PC-3 (cell line): ENCODE results near the gene CNIH3. TPM values are rescaled to one million over a fixed set of nuclear protein-coding genes. Genes with fewer than 3 reads are reported as not detected.

Experiments
- ATAC-seq: fragments of 200-7000 bp; cut with Tn5 transposase; 2 replicates; pipeline ENCODE4 v1.9.1; 2020; ENCODE audit warnings: mild to moderate bottlenecking, moderate library complexity
- BruUV-seq: library from RNA; stranded (reverse); fragments of 400-500 nt; replicated peaks from 2 replicates; lab custom pipeline; 2021; lab: Mats Ljungman, UMichigan
- CTCF ChIA-PET: fragments of 300-600 bp; sonication (Branson Sonifier 250); formaldehyde crosslinking; loops from one replicate; lab custom pipeline; 2022; ENCODE audit warnings: antibody characterized with exemption; lab: Charles Lee
- POLR2A ChIA-PET: fragments of 300-600 bp; sonication (Branson Sonifier 250); formaldehyde crosslinking; loops from one replicate; lab custom pipeline; 2022; ENCODE audit warnings: antibody characterized with exemption; ENCODE audit not compliant: unreplicated experiment; lab: Charles Lee
- DNase-seq: peaks from one replicate; pipeline ENCODE4 v3.0.0-alpha.2; 2015
- H2AFZ ChIP-seq: fragments of 300-600 bp; sonication (generic); 2 replicates; pipeline ENCODE4 v1.6.0; 2016; ENCODE audit warnings: antibody characterized with exemption, low read length
- H3F3A ChIP-seq: fragments of 300-600 bp; sonication (generic); one replicate; pipeline ENCODE4 v1.6.0; 2017; ENCODE audit warnings: antibody characterized with exemption, low read length, control low read depth, mild to moderate bottlenecking; ENCODE audit not compliant: unreplicated experiment
- H3K27ac ChIP-seq: fragments of 300-600 bp; sonication (generic); 2 replicates; pipeline ENCODE4 v1.5.1; 2016; ENCODE audit warnings: mild to moderate bottlenecking, low read length
- H3K27me3 ChIP-seq: fragments of 300-600 bp; sonication (generic); 2 replicates; pipeline ENCODE4 v1.6.1; 2016; ENCODE audit warnings: low read length, mixed read lengths
- H3K36me3 ChIP-seq: fragments of 300-600 bp; sonication (generic); 2 replicates; pipeline ENCODE4 v1.6.1; 2016; ENCODE audit warnings: low read depth, mixed run types, low read length, mixed read lengths
- H3K4me1 ChIP-seq: fragments of 300-600 bp; sonication (generic); 2 replicates; pipeline ENCODE4 v1.5.1; 2016; ENCODE audit warnings: low read length; ENCODE audit not compliant: insufficient read depth
- H3K4me2 ChIP-seq: fragments of 300-600 bp; sonication (generic); 2 replicates; pipeline ENCODE4 v1.6.0; 2016; ENCODE audit warnings: low read length
- H3K4me3 ChIP-seq: fragments of 300-600 bp; sonication (generic); 2 replicates; pipeline ENCODE4 v1.5.1; 2016; ENCODE audit warnings: mild to moderate bottlenecking, low read length, mixed read lengths
- H3K79me2 ChIP-seq: fragments of 300-600 bp; sonication (generic); 2 replicates; pipeline ENCODE4 v1.6.1; 2017; ENCODE audit warnings: low read length, mixed read lengths
- H3K9ac ChIP-seq: fragments of 300-600 bp; sonication (generic); 2 replicates; pipeline ENCODE4 v1.6.0; 2016; ENCODE audit warnings: mild to moderate bottlenecking, low read length
- H3K9me2 ChIP-seq: fragments of 300-600 bp; sonication (generic); replicated peaks from 2 replicates; pipeline ENCODE4 v1.6.1; 2016; ENCODE audit warnings: mixed run types, low read length, mixed read lengths
- H3K9me3 ChIP-seq: fragments of 300-600 bp; sonication (generic); 2 replicates; pipeline ENCODE4 v1.6.1; 2016; ENCODE audit warnings: low read length, mixed read lengths
- H4K20me1 ChIP-seq: fragments of 300-600 bp; sonication (generic); 2 replicates; pipeline ENCODE4 v1.6.1; 2016; ENCODE audit warnings: low read length, mixed read lengths
- CTCF ChIP-seq: fragments of 300-600 bp; sonication (generic); conservative IDR thresholded peaks from 2 replicates; pipeline ENCODE4 v1.5.1; 2017; ENCODE audit warnings: antibody characterized with exemption, low read depth, mild to moderate bottlenecking, low read length
- EZH2 ChIP-seq: fragments of 300-600 bp; sonication (generic); IDR thresholded peaks from one replicate; pipeline ENCODE4 v1.6.1; 2017; ENCODE audit warnings: antibody characterized with exemption, mild to moderate bottlenecking, low read length; ENCODE audit not compliant: unreplicated experiment
- EZH2phosphoT487 ChIP-seq: fragments of 300-600 bp; sonication (generic); IDR thresholded peaks from 2 replicates; pipeline ENCODE4 v1.6.1; 2018; ENCODE audit warnings: mild to moderate bottlenecking, antibody characterized with exemption, low read length, borderline replicate concordance
- intact Hi-C: fragments of 100-400 bp; cut with micrococcal nuclease; formaldehyde crosslinking; loops from 2 replicates; pipeline ENCODE4 v1.9.0; 2023
- total RNA-seq: library from RNA; depleted of rRNA; stranded (reverse); fragments of >200 nt; gene quantifications from 2 replicates; pipeline ENCODE4 v1.2.3, GENCODE V29; 2014

CNIH3 gene
- total RNA-seq, 1 experiment from 2014 or later, result 7.4 TPM

- ChIA-PET CTCF (no interaction called here), POLR2A (no interaction called here)
- DNase-seq, result no peak
These were observed 46.8 kb downstream of the CNIH3 start for GRCh38 chr1:224662870-224663269.

DNA sequence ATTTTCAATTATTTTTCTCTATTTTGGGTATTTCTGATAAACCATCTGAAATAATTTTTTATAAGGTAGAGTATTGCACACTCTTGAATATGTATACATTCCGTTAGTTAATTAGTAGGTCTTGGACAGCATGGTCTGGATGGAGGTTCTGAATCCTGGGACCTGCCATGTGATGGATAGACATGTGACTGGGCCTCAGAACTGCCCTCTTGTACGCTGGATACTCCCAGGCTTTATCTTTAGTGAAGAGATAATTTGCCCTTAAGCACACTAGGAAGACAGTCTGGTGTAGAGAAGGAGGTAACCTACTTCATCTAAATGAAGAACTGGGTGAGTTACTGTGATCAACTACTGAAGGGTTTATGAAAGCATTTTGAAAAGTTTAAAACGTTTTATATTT is 48.9 kb downstream of the CNIH3 start:
- no peak for ATAC-seq
- TF ChIP-seq EZH2phosphoT487 (no peak), CTCF (no peak), EZH2 (no peak)
- Histone ChIP-seq H3K36me3 (no peaks in the 10 kb centered on the region), H3K27me3 (no peaks in the 10 kb centered on the region), H3K4me2 (no peak overlapping the region), H3K27ac (no peak overlapping the region), H3K9me3 (no peaks in the 10 kb centered on the region), H3K79me2 (no peaks in the 10 kb centered on the region), H3K4me3 (no peak overlapping the region), H3F3A (no peaks in the 10 kb centered on the region), H4K20me1 (no peaks in the 10 kb centered on the region), H2AFZ (no peak overlapping the region), H3K9ac (no peak overlapping the region), H3K9me2 (no peaks in the 10 kb centered on the region; the same call in 1 of the 2 replicates), H3K4me1 (no peaks in the 10 kb centered on the region)
- POLR2A ChIA-PET, result no interaction called here
- no TSS peak for BruUV-seq
- CTCF ChIA-PET, result no interaction called here
- intact Hi-C loops, result no loop called here
- no peak for DNase-seq

More at GRCh38 chr1:224662870-224663269, 46.8 kb downstream of the CNIH3 start:
- Histone ChIP-seq H3K36me3 (no peaks in the 10 kb centered on the region), H3K4me2 (no peak overlapping the region), H3K27me3 (no peaks in the 10 kb centered on the region), H3K9ac (no peak overlapping the region), H3K4me1 (no peaks in the 10 kb centered on the region), H3K4me3 (no peak overlapping the region), H3K27ac (no peak overlapping the region), H3K79me2 (no peaks in the 10 kb centered on the region), H3F3A (no peaks in the 10 kb centered on the region), H4K20me1 (no peaks in the 10 kb centered on the region), H2AFZ (no peak overlapping the region), H3K9me3 (no peaks in the 10 kb centered on the region), H3K9me2 (no peaks in the 10 kb centered on the region; the same call in 1 of the 2 replicates)
- intact Hi-C loops, result no loop called here
- no peak for ATAC-seq
- no TSS peak for BruUV-seq
- TF ChIP-seq EZH2phosphoT487, result no peak

DNA sequence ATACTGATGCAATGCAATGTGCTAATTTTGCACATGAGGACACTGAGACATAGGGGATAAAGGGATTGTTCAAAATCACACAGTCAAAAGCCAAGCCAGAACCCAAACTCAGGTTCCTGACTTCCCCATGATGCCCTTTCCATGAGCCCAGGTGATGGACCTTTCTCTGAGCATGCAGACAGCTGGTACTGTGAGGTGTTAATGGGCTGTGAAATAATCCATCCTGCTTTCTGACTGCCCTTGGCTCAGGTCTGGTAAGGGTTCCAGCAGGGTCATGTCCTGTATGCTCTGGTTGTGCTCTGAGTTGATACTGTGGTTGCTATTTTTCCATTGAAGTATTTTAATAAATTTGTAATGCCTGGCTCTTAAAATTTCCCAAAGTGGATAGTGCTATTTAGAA is 50.0 kb downstream of the CNIH3 start:
- no peaks in the 10 kb centered on the region; the same call in 1 of the 2 replicates for H3K9me2 ChIP-seq
- H3K9ac ChIP-seq, result no peak overlapping the region
- H3K9me3 ChIP-seq, result no peaks in the 10 kb centered on the region
- no peaks in the 10 kb centered on the region for H3K79me2 ChIP-seq
- H3K4me2 ChIP-seq, result no peak overlapping the region
- H3K27me3 ChIP-seq, result no peaks in the 10 kb centered on the region
- no TSS peak for BruUV-seq
- no peak for ATAC-seq
- no peak overlapping the region for H3K4me3 ChIP-seq
- no peaks in the 10 kb centered on the region for H3F3A ChIP-seq
- intact Hi-C loops, result no loop called here
- no peak for TF ChIP-seq EZH2
- no peak for TF ChIP-seq CTCF
- no peak for TF ChIP-seq EZH2phosphoT487
- H2AFZ ChIP-seq, result no peak overlapping the region
- no peak for DNase-seq
- ChIA-PET POLR2A (no interaction called here), CTCF (no interaction called here)
- H3K36me3 ChIP-seq, result no peaks in the 10 kb centered on the region
- no peaks in the 10 kb centered on the region for H3K4me1 ChIP-seq
- no peak overlapping the region for H3K27ac ChIP-seq
- H4K20me1 ChIP-seq, result no peaks in the 10 kb centered on the region
